ENCODE data around the gene GOLGA1.
"Not testable (repeated sequence)": the region's sequence is repeated elsewhere in the genome, so short reads cannot be mapped to it uniquely, and the experiment has no call there.

GOLGA1 gene

DNA sequence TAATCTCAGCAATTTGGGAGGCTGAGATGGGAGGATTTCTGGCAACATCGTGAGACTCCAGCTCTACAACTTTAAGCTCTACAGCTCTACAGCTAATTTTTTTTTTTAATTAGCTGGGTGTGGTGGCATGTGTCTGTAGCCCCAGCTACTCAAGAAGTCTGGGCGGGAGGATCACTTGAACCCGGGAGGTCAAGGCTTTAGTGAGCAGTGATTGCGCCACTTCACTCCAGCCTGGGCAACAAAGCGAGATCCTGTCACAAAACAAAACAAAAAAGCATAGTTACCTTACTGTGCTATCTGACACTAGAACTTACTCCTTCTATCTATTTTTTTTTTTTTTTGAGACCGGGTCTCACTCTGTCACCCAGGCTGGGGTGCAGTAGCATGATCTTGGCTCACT, 93.9 kb downstream of the GOLGA1 start:
- no peaks in the 10 kb centered on the region for H4K20me1 ChIP-seq (ENCODE audit: insufficient read depth)
- no peaks in the 10 kb centered on the region for H3K36me3 ChIP-seq (ENCODE audit: insufficient read depth)
- no peak overlapping the region for H2AFZ ChIP-seq (ENCODE audit: low read depth)
- H3K79me2 ChIP-seq (ENCODE audit: insufficient read depth, low read depth): no peaks in the 10 kb centered on the region
- no peaks in the 10 kb centered on the region for H3K27me3 ChIP-seq (ENCODE audit: insufficient read depth, low read depth)
- H3K4me1 ChIP-seq (ENCODE audit: low read depth, poor library complexity, severe bottlenecking): no peaks in the 10 kb centered on the region
- no peak overlapping the region for H3K27ac ChIP-seq
- TF ChIP-seq, protein P1, sequence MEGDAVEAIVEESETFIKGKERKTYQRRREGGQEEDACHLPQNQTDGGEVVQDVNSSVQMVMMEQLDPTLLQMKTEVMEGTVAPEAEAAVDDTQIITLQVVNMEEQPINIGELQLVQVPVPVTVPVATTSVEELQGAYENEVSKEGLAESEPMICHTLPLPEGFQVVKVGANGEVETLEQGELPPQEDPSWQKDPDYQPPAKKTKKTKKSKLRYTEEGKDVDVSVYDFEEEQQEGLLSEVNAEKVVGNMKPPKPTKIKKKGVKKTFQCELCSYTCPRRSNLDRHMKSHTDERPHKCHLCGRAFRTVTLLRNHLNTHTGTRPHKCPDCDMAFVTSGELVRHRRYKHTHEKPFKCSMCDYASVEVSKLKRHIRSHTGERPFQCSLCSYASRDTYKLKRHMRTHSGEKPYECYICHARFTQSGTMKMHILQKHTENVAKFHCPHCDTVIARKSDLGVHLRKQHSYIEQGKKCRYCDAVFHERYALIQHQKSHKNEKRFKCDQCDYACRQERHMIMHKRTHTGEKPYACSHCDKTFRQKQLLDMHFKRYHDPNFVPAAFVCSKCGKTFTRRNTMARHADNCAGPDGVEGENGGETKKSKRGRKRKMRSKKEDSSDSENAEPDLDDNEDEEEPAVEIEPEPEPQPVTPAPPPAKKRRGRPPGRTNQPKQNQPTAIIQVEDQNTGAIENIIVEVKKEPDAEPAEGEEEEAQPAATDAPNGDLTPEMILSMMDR (conservative IDR thresholded peaks at IDR 0.05; ENCODE audit: low read depth, low read length): no peak
- H3K9ac ChIP-seq: no peak overlapping the region
- no peak overlapping the region for H3K4me2 ChIP-seq
- H3K4me3 ChIP-seq (IDR thresholded peaks at IDR 0.05; ENCODE audit: insufficient read depth, low read depth, low read length): no peak overlapping the region

DNA sequence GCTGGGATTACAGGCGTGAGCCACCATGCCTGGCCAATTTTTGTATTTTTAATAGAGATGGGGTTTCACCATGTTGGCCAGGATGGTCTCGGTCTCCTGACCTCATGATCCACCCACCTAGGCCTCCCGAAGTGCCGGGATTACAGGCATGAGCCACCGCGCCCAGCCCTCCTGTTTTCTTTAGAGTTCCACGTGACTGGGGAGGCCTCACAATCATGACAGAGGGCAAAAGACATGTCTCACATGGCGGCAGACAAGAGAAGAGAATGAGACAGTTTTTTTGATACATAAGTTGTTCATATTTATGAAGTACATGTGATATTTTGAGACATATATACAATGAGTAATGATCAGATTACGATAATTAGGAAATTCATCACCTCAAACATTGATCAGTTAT, 94.4 kb downstream of the GOLGA1 start:
- not testable (repeated sequence) for H3K4me3 ChIP-seq (IDR thresholded peaks at IDR 0.05; ENCODE audit: insufficient read depth, low read depth, low read length); H3K4me2 ChIP-seq; H3K36me3 ChIP-seq (ENCODE audit: insufficient read depth)

DNA sequence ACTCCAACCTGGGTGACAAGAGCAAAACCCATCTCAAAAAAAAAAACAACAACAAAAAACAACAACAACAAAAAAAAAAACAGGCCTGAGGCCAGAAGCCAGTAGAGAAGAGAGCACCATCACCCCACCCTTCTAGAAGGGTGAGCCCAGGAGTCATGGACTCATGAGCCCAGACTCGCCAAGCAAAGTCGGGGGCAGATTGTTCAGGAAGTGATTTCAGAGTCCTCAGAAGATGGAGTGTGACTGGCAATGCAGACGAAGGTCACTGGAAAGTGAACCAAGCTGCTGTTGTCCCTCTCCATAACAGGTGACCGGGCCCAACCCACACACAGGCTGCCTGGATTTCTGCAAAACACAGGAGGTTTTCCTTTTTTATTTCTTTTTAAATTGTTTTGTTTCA, 96.6 kb downstream of the GOLGA1 start:
- Histone ChIP-seq H3K27ac (no peak overlapping the region), H3K4me2 (no peak overlapping the region), H3K4me3 (IDR thresholded peaks at IDR 0.05; ENCODE audit: insufficient read depth, low read depth, low read length) (no peak overlapping the region), H2AFZ (ENCODE audit: low read depth) (no peak overlapping the region), H3K79me2 (ENCODE audit: insufficient read depth, low read depth) (no peaks in the 10 kb centered on the region), H4K20me1 (ENCODE audit: insufficient read depth) (no peaks in the 10 kb centered on the region), H3K4me1 (ENCODE audit: low read depth, poor library complexity, severe bottlenecking) (no peaks in the 10 kb centered on the region), H3K36me3 (ENCODE audit: insufficient read depth) (no peaks in the 10 kb centered on the region), H3K9ac (no peak overlapping the region), H3K27me3 (ENCODE audit: insufficient read depth, low read depth) (no peaks in the 10 kb centered on the region)
- TF ChIP-seq, protein P1 (conservative IDR thresholded peaks at IDR 0.05; ENCODE audit: low read depth, low read length): no peak

More for the DNA sequence above, 94.4 kb downstream of the GOLGA1 start:
- H3K27me3 ChIP-seq (ENCODE audit: insufficient read depth, low read depth); H3K9ac ChIP-seq; H3K4me1 ChIP-seq (ENCODE audit: low read depth, poor library complexity, severe bottlenecking); H4K20me1 ChIP-seq (ENCODE audit: insufficient read depth); H3K27ac ChIP-seq; H2AFZ ChIP-seq (ENCODE audit: low read depth); H3K79me2 ChIP-seq (ENCODE audit: insufficient read depth, low read depth): not testable (repeated sequence)

DNA sequence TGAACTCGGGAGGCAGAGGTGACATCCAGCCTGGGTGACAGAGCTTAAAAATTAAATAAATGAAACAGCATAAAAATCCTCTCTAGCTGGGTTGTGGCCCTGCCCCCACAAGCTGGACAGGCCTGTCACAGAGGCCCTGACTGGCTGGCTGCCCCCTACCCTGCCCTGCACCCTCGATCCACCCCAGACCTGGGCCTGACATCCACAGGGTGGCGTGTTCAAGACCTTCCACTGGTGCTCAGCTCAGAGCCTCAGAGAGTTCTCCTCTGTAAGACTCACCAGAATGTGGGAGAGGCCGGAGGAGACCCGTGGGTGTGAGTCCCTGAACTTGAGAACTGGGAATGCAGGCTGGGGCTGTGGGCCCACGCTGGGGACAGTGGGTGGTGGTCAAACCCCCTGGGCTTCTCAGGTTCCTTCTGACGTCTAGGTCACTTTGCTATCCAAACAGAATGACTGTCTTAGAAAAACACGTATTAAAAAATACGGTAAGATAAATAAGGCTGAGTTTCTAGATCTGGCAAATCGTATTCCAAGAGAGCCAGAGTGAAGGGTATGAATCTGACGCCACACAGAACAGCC, 97.3 kb downstream of the GOLGA1 start:
- no peak overlapping the region for H3K27ac ChIP-seq
- H3K9ac ChIP-seq: no peak overlapping the region

More for the DNA sequence above, 97.3 kb downstream of the GOLGA1 start:
- no peak overlapping the region for H2AFZ ChIP-seq (ENCODE audit: low read depth)
- no peak overlapping the region for H3K4me2 ChIP-seq
- no peaks in the 10 kb centered on the region for H3K79me2 ChIP-seq (ENCODE audit: insufficient read depth, low read depth)
- no peak overlapping the region for H3K4me3 ChIP-seq (IDR thresholded peaks at IDR 0.05; ENCODE audit: insufficient read depth, low read depth, low read length)
- no peaks in the 10 kb centered on the region for H3K36me3 ChIP-seq (ENCODE audit: insufficient read depth)
- no peaks in the 10 kb centered on the region for H3K4me1 ChIP-seq (ENCODE audit: low read depth, poor library complexity, severe bottlenecking)
- TF ChIP-seq, protein P1 (conservative IDR thresholded peaks at IDR 0.05; ENCODE audit: low read depth, low read length): no peak
- H4K20me1 ChIP-seq (ENCODE audit: insufficient read depth): no peaks in the 10 kb centered on the region
- no peaks in the 10 kb centered on the region for H3K27me3 ChIP-seq (ENCODE audit: insufficient read depth, low read depth)
